Sigmoid colon (tissue), 4 donors: ENCODE measurements around the gene BATF2.

ENCODE experiments used
- CTCF ChIP-seq, 4 experiments: fragments of 450-650 bp in 3 of 4; fragments of 200-600 bp in 1 of 4; IDR thresholded peaks; one replicate each; pipeline ENCODE4 v1.5.1; 2016 to 2019; ENCODE audit warnings: antibody characterized with exemption in 4 of 4, mild to moderate bottlenecking in 3 of 4, moderate library complexity in 2 of 4
- EP300 ChIP-seq, 4 donors: sonication (generic); formaldehyde crosslinking; IDR thresholded peaks; one replicate each; pipeline ENCODE4 v1.6.1; 2017; ENCODE audit warnings: antibody characterized with exemption in 4 of 4
- POLR2A ChIP-seq, 2 donors: fragments of 450-650 bp; IDR thresholded peaks; one replicate each; pipeline ENCODE4 v1.6.1; 2016; ENCODE audit warnings: antibody characterized with exemption in 2 of 2, mild to moderate bottlenecking in 2 of 2, moderate library complexity in 2 of 2
- POLR2AphosphoS5 ChIP-seq, 4 donors: sonication (generic); formaldehyde crosslinking; IDR thresholded peaks; one replicate each; pipeline ENCODE4 v1.6.1; 2017; ENCODE audit warnings: antibody characterized with exemption in 4 of 4

DNA sequence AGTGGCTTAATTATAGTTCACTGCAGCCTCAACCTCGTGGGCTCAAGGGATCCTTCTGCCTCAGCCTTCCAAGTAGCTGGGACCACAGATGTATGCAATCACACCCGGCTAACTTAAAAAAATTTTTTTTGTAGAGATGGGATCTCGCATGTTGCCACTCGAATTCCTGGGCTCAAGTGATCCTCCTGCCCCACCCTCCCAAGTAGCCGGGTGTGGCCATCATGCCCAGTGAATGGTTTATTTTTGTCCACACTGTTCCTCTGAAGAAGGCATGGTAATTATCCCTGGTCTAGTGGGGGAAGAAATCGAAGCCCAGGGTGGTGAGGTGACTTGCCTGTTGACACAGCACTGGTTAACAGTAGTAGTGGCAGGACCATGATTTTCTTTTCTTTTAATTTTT is 46.1 kb upstream of the BATF2 start:
- TF ChIP-seq CTCF (IDR thresholded peaks at IDR 0.05) (no peak), POLR2A (IDR thresholded peaks at IDR 0.05) (no peak), POLR2AphosphoS5 (IDR thresholded peaks at IDR 0.05) (no peak), EP300 (IDR thresholded peaks at IDR 0.05) (no peak)
